Mesendoderm (in vitro differentiated cells): ENCODE results near the gene TIMP4.

ENCODE experiments used
- DNase-seq: peaks from one replicate; pipeline ENCODE4 v3.0.0; 2013
- H2AK5ac ChIP-seq: 2 replicates; pipeline ENCODE4 v1.6.1; 2013; ENCODE audit warnings: low read length, inconsistent platforms
- H2BK120ac ChIP-seq: 2 replicates; pipeline ENCODE4 v1.6.1; 2013; ENCODE audit warnings: low read depth, mild to moderate bottlenecking, low read length, moderate library complexity, mixed read lengths
- H2BK15ac ChIP-seq: replicated peaks from 2 replicates; pipeline ENCODE4 v1.6.1; 2013; ENCODE audit warnings: low read depth, mild to moderate bottlenecking, moderate library complexity
- H2BK5ac ChIP-seq: 2 replicates; pipeline ENCODE4 v1.6.1; 2013; ENCODE audit warnings: low read length, inconsistent platforms
- H3K18ac ChIP-seq: 2 replicates; pipeline ENCODE4 v1.6.1; 2013; ENCODE audit warnings: mild to moderate bottlenecking, low read length, mixed read lengths
- H3K23ac ChIP-seq: one replicate; pipeline ENCODE4 v1.6.1; 2013; ENCODE audit warnings: low read length
- H3K27ac ChIP-seq: 2 replicates; pipeline ENCODE4 v1.5.1; 2013; ENCODE audit warnings: low read depth, mild to moderate bottlenecking, inconsistent platforms, low read length, moderate library complexity
- H3K27me3 ChIP-seq: 2 replicates; pipeline ENCODE4 v1.6.1; 2013; ENCODE audit warnings: low read length, control low read depth, mild to moderate bottlenecking, inconsistent platforms; ENCODE audit not compliant: insufficient read depth, poor library complexity
- H3K36me3 ChIP-seq: 2 replicates; pipeline ENCODE4 v1.6.1; 2013; ENCODE audit warnings: low read length, inconsistent platforms; ENCODE audit not compliant: control insufficient read depth, insufficient read depth
- H3K4ac ChIP-seq: one replicate; pipeline ENCODE4 v1.6.1; 2013; ENCODE audit warnings: low read depth, mild to moderate bottlenecking, low read length, moderate library complexity
- H3K4me1 ChIP-seq: 2 replicates; pipeline ENCODE4 v1.6.1; 2013; ENCODE audit warnings: low read depth, low read length, inconsistent platforms; ENCODE audit not compliant: control insufficient read depth
- H3K4me2 ChIP-seq: 2 replicates; pipeline ENCODE4 v1.6.1; 2013; ENCODE audit warnings: low read length
- H3K4me3 ChIP-seq: 2 replicates; pipeline ENCODE4 v1.5.1; 2013; ENCODE audit warnings: mild to moderate bottlenecking, low read length
- H3K56ac ChIP-seq: one replicate; pipeline ENCODE4 v1.6.1; 2013; ENCODE audit warnings: low read length
- H3K79me1 ChIP-seq: 2 replicates; pipeline ENCODE4 v1.6.1; 2013; ENCODE audit warnings: low read length, inconsistent platforms
- H3K79me2 ChIP-seq: 2 replicates; pipeline ENCODE4 v1.6.1; 2013; ENCODE audit warnings: mild to moderate bottlenecking, low read length; ENCODE audit not compliant: control insufficient read depth, insufficient read depth
- H3K9ac ChIP-seq: 2 replicates; pipeline ENCODE4 v1.6.1; 2013; ENCODE audit warnings: low read length, inconsistent platforms
- H4K5ac ChIP-seq: one replicate; pipeline ENCODE4 v1.6.1; 2013; ENCODE audit warnings: low read length
- H4K8ac ChIP-seq: one replicate; pipeline ENCODE4 v1.6.1; 2013; ENCODE audit warnings: low read depth, mild to moderate bottlenecking, control low read depth, low read length, moderate library complexity
- WGBS: extraction: QIAGEN DNeasy Blood & Tissue Kit; methylation state at CpG from one replicate; pipeline ENCODE4 v1.1.7; 2013; ENCODE audit warnings: low lambda C conversion rate, missing lambda C conversion rate; ENCODE audit not compliant: insufficient coverage; ENCODE audit errors: extremely low coverage; 5-methylcytosine and 5-hydroxymethylcytosine counted together

The TIMP4 gene

GRCh38 chr3:12185172-12185710, 26.5 kb upstream of the TIMP4 start:
- WGBS = no CpG with 5 or more reads among the region's 5 CpGs
- H3K18ac ChIP-seq = no peak overlapping the region
- no peak overlapping the region for H2BK120ac ChIP-seq
- no peak for DNase-seq
- no peaks in the 10 kb centered on the region for H3K4me1 ChIP-seq
- no peaks in the 10 kb centered on the region for H3K36me3 ChIP-seq
- no peak overlapping the region for H3K4me2 ChIP-seq
- no peaks in the 10 kb centered on the region for H3K79me1 ChIP-seq
- H2BK15ac ChIP-seq = no peak overlapping the region
- H4K5ac ChIP-seq = no peak overlapping the region
- no peak overlapping the region for H4K8ac ChIP-seq
- H3K23ac ChIP-seq = no peak overlapping the region
- H2AK5ac ChIP-seq = no peak overlapping the region
- H3K56ac ChIP-seq = no peak overlapping the region
- no peak overlapping the region for H3K27ac ChIP-seq
- H3K27me3 ChIP-seq = no peaks in the 10 kb centered on the region
- H3K79me2 ChIP-seq = no peaks in the 10 kb centered on the region
- H3K4me3 ChIP-seq = no peak overlapping the region
- no peak overlapping the region for H3K9ac ChIP-seq
- H3K4ac ChIP-seq = no peak overlapping the region
- no peak overlapping the region for H2BK5ac ChIP-seq

- Histone ChIP-seq H3K27ac (no peak overlapping the region), H2BK15ac (no peak overlapping the region), H4K5ac (no peak overlapping the region), H2BK120ac (no peak overlapping the region), H4K8ac (no peak overlapping the region), H3K79me1 (no peaks in the 10 kb centered on the region), H3K4me1 (no peaks in the 10 kb centered on the region), H2AK5ac (no peak overlapping the region), H2BK5ac (no peak overlapping the region), H3K18ac (no peak overlapping the region), H3K4me2 (no peak overlapping the region), H3K4ac (no peak overlapping the region), H3K36me3 (no peaks in the 10 kb centered on the region), H3K79me2 (no peaks in the 10 kb centered on the region), H3K9ac (no peak overlapping the region), H3K23ac (no peak overlapping the region), H3K56ac (no peak overlapping the region), H3K4me3 (no peak overlapping the region), H3K27me3 (no peaks in the 10 kb centered on the region)
- DNase-seq = no peak
- WGBS = no CpG with 5 or more reads among the region's 5 CpGs
Observed at GRCh38 chr3:12184541-12184940, 25.8 kb upstream of the TIMP4 start.

GRCh38 chr3:12182687-12183441, 24.2 kb upstream of the TIMP4 start:
- no peak overlapping the region for H3K23ac ChIP-seq
- H2AK5ac ChIP-seq = no peak overlapping the region
- DNase-seq = no peak
- H3K27me3 ChIP-seq = no peaks in the 10 kb centered on the region
- no peak overlapping the region for H3K4me2 ChIP-seq
- H3K56ac ChIP-seq = no peak overlapping the region
- H2BK5ac ChIP-seq = no peak overlapping the region
- H4K8ac ChIP-seq = no peak overlapping the region
- no peak overlapping the region for H3K9ac ChIP-seq
- H3K18ac ChIP-seq = no peak overlapping the region
- no peaks in the 10 kb centered on the region for H3K36me3 ChIP-seq
- H3K4me1 ChIP-seq = no peaks in the 10 kb centered on the region
- WGBS = no CpG with 5 or more reads among the region's 16 CpGs
- H3K4ac ChIP-seq = no peak overlapping the region
- H3K27ac ChIP-seq = no peak overlapping the region
- no peak overlapping the region for H4K5ac ChIP-seq
- no peaks in the 10 kb centered on the region for H3K79me1 ChIP-seq
- no peaks in the 10 kb centered on the region for H3K79me2 ChIP-seq
- no peak overlapping the region for H2BK120ac ChIP-seq
- no peak overlapping the region for H3K4me3 ChIP-seq
- no peak overlapping the region for H2BK15ac ChIP-seq

GRCh38 chr3:12181806-12182205, 23.1 kb upstream of the TIMP4 start:
- H2BK120ac ChIP-seq = no peak overlapping the region
- H2BK15ac ChIP-seq = no peak overlapping the region
- no peaks in the 10 kb centered on the region for H3K27me3 ChIP-seq
- no peak overlapping the region for H4K5ac ChIP-seq
- no peak overlapping the region for H3K56ac ChIP-seq
- no peaks in the 10 kb centered on the region for H3K79me1 ChIP-seq
- WGBS = no CpG with 5 or more reads among the region's 2 CpGs
- no peak overlapping the region for H4K8ac ChIP-seq
- H3K9ac ChIP-seq = no peak overlapping the region
- H3K4me3 ChIP-seq = no peak overlapping the region
- no peak for DNase-seq
- no peak overlapping the region for H3K4me2 ChIP-seq
- H3K27ac ChIP-seq = no peak overlapping the region
- no peak overlapping the region for H2AK5ac ChIP-seq
- H3K4ac ChIP-seq = no peak overlapping the region
- H2BK5ac ChIP-seq = no peak overlapping the region
- H3K79me2 ChIP-seq = no peaks in the 10 kb centered on the region
- no peak overlapping the region for H3K23ac ChIP-seq
- H3K4me1 ChIP-seq = no peaks in the 10 kb centered on the region
- no peak overlapping the region for H3K18ac ChIP-seq
- H3K36me3 ChIP-seq = no peaks in the 10 kb centered on the region

GRCh38 chr3:12181301-12181700, 22.6 kb upstream of the TIMP4 start:
- Histone ChIP-seq H3K27me3 (no peaks in the 10 kb centered on the region), H2BK15ac (no peak overlapping the region), H2AK5ac (no peak overlapping the region), H3K9ac (no peak overlapping the region), H3K23ac (no peak overlapping the region), H3K4me1 (no peaks in the 10 kb centered on the region), H3K79me1 (no peaks in the 10 kb centered on the region), H3K18ac (no peak overlapping the region), H3K56ac (no peak overlapping the region), H3K4me3 (no peak overlapping the region), H3K4me2 (no peak overlapping the region), H4K8ac (no peak overlapping the region), H2BK5ac (no peak overlapping the region), H3K79me2 (no peaks in the 10 kb centered on the region), H4K5ac (no peak overlapping the region), H2BK120ac (no peak overlapping the region), H3K36me3 (no peaks in the 10 kb centered on the region), H3K27ac (no peak overlapping the region), H3K4ac (no peak overlapping the region)
- no peak for DNase-seq
- no CpG with 5 or more reads among the region's 4 CpGs for WGBS

- H2AK5ac ChIP-seq = no peak overlapping the region
- H3K79me1 ChIP-seq = no peaks in the 10 kb centered on the region
- no peak overlapping the region for H3K9ac ChIP-seq
- no peak overlapping the region for H3K56ac ChIP-seq
- no peaks in the 10 kb centered on the region for H3K79me2 ChIP-seq
- no peak overlapping the region for H3K4me3 ChIP-seq
- H4K8ac ChIP-seq = no peak overlapping the region
- no CpG with 5 or more reads among the region's 5 CpGs for WGBS
- H2BK5ac ChIP-seq = no peak overlapping the region
- no peak overlapping the region for H3K23ac ChIP-seq
- H3K27ac ChIP-seq = no peak overlapping the region
- no peak overlapping the region for H3K4ac ChIP-seq
- H3K4me2 ChIP-seq = no peak overlapping the region
- H3K27me3 ChIP-seq = no peaks in the 10 kb centered on the region
- no peak overlapping the region for H2BK15ac ChIP-seq
- no peak overlapping the region for H3K18ac ChIP-seq
- H2BK120ac ChIP-seq = no peak overlapping the region
- H3K4me1 ChIP-seq = no peaks in the 10 kb centered on the region
- H4K5ac ChIP-seq = no peak overlapping the region
- no peaks in the 10 kb centered on the region for H3K36me3 ChIP-seq
- no peak for DNase-seq
Observed at GRCh38 chr3:12180631-12181030, 21.9 kb upstream of the TIMP4 start.
